HTERT RPE-1 (cell line): ENCODE data around the gene SNX3.

Source experiments
- in situ Hi-C: fragments of 300-500 bp; cut with MboI; formaldehyde crosslinking; loops from 4 replicates; pipeline ENCODE4 v1.14.3; 2020; ENCODE audit warnings: low sequenced_read_pairs

Gene SNX3

GRCh38 chr6:108209738-108210137, 51.1 kb downstream of the SNX3 start:
- in situ Hi-C loops = no loop called here

GRCh38 chr6:108207013-108207412, 53.8 kb downstream of the SNX3 start:
- in situ Hi-C loops = no loop called here

GRCh38 chr6:108203189-108204112, 57.4 kb downstream of the SNX3 start:
- in situ Hi-C loops = no loop called here

GRCh38 chr6:108200631-108201030, 60.2 kb downstream of the SNX3 start:
- in situ Hi-C loops = no loop called here

- in situ Hi-C loops = no loop called here
Measured at GRCh38 chr6:108200186-108200585, 60.7 kb downstream of the SNX3 start.

GRCh38 chr6:108198761-108199498, 61.9 kb downstream of the SNX3 start:
- in situ Hi-C loops = no loop called here

GRCh38 chr6:108195209-108195608, 65.6 kb downstream of the SNX3 start:
- in situ Hi-C loops = no loop called here

GRCh38 chr6:108194503-108194902, 66.3 kb downstream of the SNX3 start:
- in situ Hi-C loops = no loop called here

GRCh38 chr6:108193835-108194234, 67.0 kb downstream of the SNX3 start:
- in situ Hi-C loops = no loop called here

- in situ Hi-C loops = no loop called here
Measured at GRCh38 chr6:108193131-108193530, 67.7 kb downstream of the SNX3 start.

GRCh38 chr6:108187519-108187918, 73.3 kb downstream of the SNX3 start:
- in situ Hi-C loops = no loop called here

GRCh38 chr6:108186226-108186625, 74.6 kb downstream of the SNX3 start:
- in situ Hi-C loops = no loop called here

GRCh38 chr6:108180776-108181175, 80.1 kb downstream of the SNX3 start:
- in situ Hi-C loops = no loop called here

- in situ Hi-C loops = no loop called here
Measured at GRCh38 chr6:108180266-108180665, 80.6 kb downstream of the SNX3 start.

GRCh38 chr6:108179741-108180140, 81.1 kb downstream of the SNX3 start:
- in situ Hi-C loops = no loop called here

GRCh38 chr6:108176281-108177089, 84.4 kb downstream of the SNX3 start:
- in situ Hi-C loops = no loop called here

- in situ Hi-C loops = no loop called here
Measured at GRCh38 chr6:108175592-108176279, 85.1 kb downstream of the SNX3 start.

GRCh38 chr6:108175176-108175591, 85.7 kb downstream of the SNX3 start:
- in situ Hi-C loops = no loop called here

- in situ Hi-C loops = no loop called here
Measured at GRCh38 chr6:108174371-108175175, 86.3 kb downstream of the SNX3 start.
